ENCODE measurements around the gene C2. TPM values are rescaled to one million over a fixed set of nuclear protein-coding genes. Genes with fewer than 3 reads are reported as not detected.

C2 gene
- total RNA-seq, 1 donor from 2014 or later = 0.65 TPM

- Mint-ChIP-seq H3K4me3 (ENCODE audit: low read depth) (no peak overlapping the region), H3K27ac (no peak overlapping the region), H3K4me1 (ENCODE audit: low read depth) (peaks cover 17% of the 10 kb centered on the region), H3K9me3 (ENCODE audit: low read depth) (no peaks in the 10 kb centered on the region), H3K27me3 (peaks cover 11% of the 10 kb centered on the region), H3K36me3 (ENCODE audit: insufficient read depth) (no peaks in the 10 kb centered on the region)
- DNase-seq (ENCODE audit: low spot score, unreplicated experiment) = no peak
- no peak for TF ChIP-seq CTCF (IDR thresholded peaks at IDR 0.05; ENCODE audit: unreplicated experiment)
Observed at GRCh38 chr6:31947070-31947675, 19.7 kb downstream of the C2 start.

- H3K36me3 Mint-ChIP-seq (ENCODE audit: insufficient read depth) = peaks cover under 1% of the 10 kb centered on the region
- no peak overlapping the region for H3K4me3 Mint-ChIP-seq (ENCODE audit: low read depth)
- DNase-seq (ENCODE audit: low spot score, unreplicated experiment) = no peak
- H3K4me1 Mint-ChIP-seq (ENCODE audit: low read depth) = peaks cover 17% of the 10 kb centered on the region
- H3K27me3 Mint-ChIP-seq = peaks cover 6% of the 10 kb centered on the region
- TF ChIP-seq CTCF (IDR thresholded peaks at IDR 0.05; ENCODE audit: unreplicated experiment) = no peak
- H3K27ac Mint-ChIP-seq = no peak overlapping the region
- H3K9me3 Mint-ChIP-seq (ENCODE audit: low read depth) = no peaks in the 10 kb centered on the region
Observed at GRCh38 chr6:31947864-31948263, 20.3 kb downstream of the C2 start.

GRCh38 chr6:31948306-31948705, 20.8 kb downstream of the C2 start:
- H3K36me3 Mint-ChIP-seq (ENCODE audit: insufficient read depth) = peaks cover 4% of the 10 kb centered on the region
- no peak overlapping the region for H3K4me3 Mint-ChIP-seq (ENCODE audit: low read depth)
- H3K27me3 Mint-ChIP-seq = peaks cover 6% of the 10 kb centered on the region
- H3K4me1 Mint-ChIP-seq (ENCODE audit: low read depth) = peaks cover 17% of the 10 kb centered on the region
- no peak for TF ChIP-seq CTCF (IDR thresholded peaks at IDR 0.05; ENCODE audit: unreplicated experiment)
- no peak for DNase-seq (ENCODE audit: low spot score, unreplicated experiment)
- no peak overlapping the region for H3K27ac Mint-ChIP-seq
- no peaks in the 10 kb centered on the region for H3K9me3 Mint-ChIP-seq (ENCODE audit: low read depth)

- H3K27me3 Mint-ChIP-seq = peaks cover 6% of the 10 kb centered on the region
- H3K27ac Mint-ChIP-seq = peak overlapping the region; percentile 27
- H3K4me1 Mint-ChIP-seq (ENCODE audit: low read depth) = peaks cover 17% of the 10 kb centered on the region
- no peak for DNase-seq (ENCODE audit: low spot score, unreplicated experiment)
- H3K4me3 Mint-ChIP-seq (ENCODE audit: low read depth) = no peak overlapping the region
- H3K9me3 Mint-ChIP-seq (ENCODE audit: low read depth) = no peaks in the 10 kb centered on the region
- H3K36me3 Mint-ChIP-seq (ENCODE audit: insufficient read depth) = peaks cover 5% of the 10 kb centered on the region
- TF ChIP-seq CTCF (IDR thresholded peaks at IDR 0.05; ENCODE audit: unreplicated experiment) = no peak
Observed at GRCh38 chr6:31948753-31949413, 21.4 kb downstream of the C2 start.

- Mint-ChIP-seq H3K4me1 (ENCODE audit: low read depth) (peaks cover 17% of the 10 kb centered on the region), H3K9me3 (ENCODE audit: low read depth) (no peaks in the 10 kb centered on the region), H3K36me3 (ENCODE audit: insufficient read depth) (peaks cover 14% of the 10 kb centered on the region), H3K27ac (no peak overlapping the region), H3K4me3 (ENCODE audit: low read depth) (no peak overlapping the region), H3K27me3 (peaks cover 6% of the 10 kb centered on the region)
- no peak for TF ChIP-seq CTCF (IDR thresholded peaks at IDR 0.05; ENCODE audit: unreplicated experiment)
- DNase-seq (ENCODE audit: low spot score, unreplicated experiment) = no peak
Observed at GRCh38 chr6:31949926-31950548, 22.5 kb downstream of the C2 start.
